Right lobe of liver (tissue), 6 donors: ENCODE results near the gene SPOCD1. TPM values are rescaled to one million over a fixed set of nuclear protein-coding genes. Genes with fewer than 3 reads are reported as not detected.

Experiments
- ATAC-seq, 4 donors: fragments of 200-7000 bp; cut with Tn5 transposase; one replicate each; pipeline ENCODE4 v1.9.1; 2020; ENCODE audit warnings: mild to moderate bottlenecking in 4 of 4, moderate library complexity in 4 of 4
- DNase-seq, 3 donors: peaks; one replicate each; pipeline ENCODE4 v3.0.0-alpha.2; 2020
- H3K27ac ChIP-seq, 3 donors: fragments of 200-600 bp; one replicate each; pipeline ENCODE4 v1.8.0; 2022
- H3K27me3 ChIP-seq, 2 donors: fragments of 200-600 bp; one replicate each; pipeline ENCODE4 v1.8.0; 2022
- H3K36me3 ChIP-seq, 4 donors: fragments of 200-600 bp; sonication (generic) in 1 of 4; one replicate each; pipeline versions ENCODE4 v1.5.1 to v1.8.0; 2017 to 2022; ENCODE audit warnings: control low read depth in 1 of 4
- H3K4me1 ChIP-seq, 4 donors: fragments of 200-600 bp; sonication (generic) in 1 of 4; one replicate each; pipeline versions ENCODE4 v1.5.1 to v1.8.0; 2017 to 2022; ENCODE audit warnings: control low read depth in 1 of 4
- H3K4me3 ChIP-seq, 3 donors: fragments of 200-600 bp; one replicate each; pipeline ENCODE4 v1.8.0; 2022
- H3K9me3 ChIP-seq, 4 donors: fragments of 200-600 bp; sonication (generic) in 1 of 4; one replicate each; pipeline versions ENCODE4 v1.5.1 to v1.8.0; 2017 to 2022; ENCODE audit warnings: control low read depth in 1 of 4
- POLR2A ChIP-seq: fragments of 450-650 bp; IDR thresholded peaks from one replicate; pipeline ENCODE4 v1.6.1; 2017; ENCODE audit warnings: antibody characterized with exemption, mild to moderate bottlenecking
- WGBS: methylation state at CpG from one replicate; pipeline ENCODE4 v1.1.6; 2018; ENCODE audit warnings: low coverage, low lambda C conversion rate; ENCODE audit not compliant: insufficient coverage; ENCODE audit errors: missing lambda C conversion rate; 5-methylcytosine and 5-hydroxymethylcytosine counted together
- intact Hi-C, 2 donors: fragments of 100-400 bp; cut with DNase I; formaldehyde crosslinking; loops; one replicate each; pipeline versions ENCODE4 v1.11.2 to v1.14.1; 2022
- total RNA-seq, 6 experiments: library from RNA; depleted of rRNA in 2 of 6; stranded (reverse); fragments of >200 nt in 2 of 6; fragmentation: NEBNext Ultra II Directional in 3 of 6; extraction: Animal tissue kit (Norgen Biotek cat#: 25700) in 3 of 6; gene quantifications; one replicate each; pipeline versions ENCODE4 v1.1.0 to v1.2.4, GENCODE V29; 2016 to 2023
- TF ChIP-seq, protein P1 (sequence below), 4 donors: fragments of 200-600 bp in 3 of 4; fragments of 450-650 bp in 1 of 4; IDR thresholded peaks; one replicate each; pipeline versions ENCODE4 v1.5.1 to v1.8.0; 2016 to 2022; ENCODE audit warnings: antibody characterized with exemption in 4 of 4, mild to moderate bottlenecking in 2 of 4
- donor health status: DM: no; HTN: yes; CAD: no.
- donor health status: DM: no; HTN: no; CAD: no.
- donor health status: DM: no; HTN: no; CAD: no.
- donor health status: DM: no; HTN: yes; CAD: no.
- donor health status: DM: no; HTN: yes; CAD: no.

The SPOCD1 gene
- total RNA-seq, 6 experiments from 2014 or later = 0.15 to 0.74 (median 0.36) TPM; not detected in 2

DNA sequence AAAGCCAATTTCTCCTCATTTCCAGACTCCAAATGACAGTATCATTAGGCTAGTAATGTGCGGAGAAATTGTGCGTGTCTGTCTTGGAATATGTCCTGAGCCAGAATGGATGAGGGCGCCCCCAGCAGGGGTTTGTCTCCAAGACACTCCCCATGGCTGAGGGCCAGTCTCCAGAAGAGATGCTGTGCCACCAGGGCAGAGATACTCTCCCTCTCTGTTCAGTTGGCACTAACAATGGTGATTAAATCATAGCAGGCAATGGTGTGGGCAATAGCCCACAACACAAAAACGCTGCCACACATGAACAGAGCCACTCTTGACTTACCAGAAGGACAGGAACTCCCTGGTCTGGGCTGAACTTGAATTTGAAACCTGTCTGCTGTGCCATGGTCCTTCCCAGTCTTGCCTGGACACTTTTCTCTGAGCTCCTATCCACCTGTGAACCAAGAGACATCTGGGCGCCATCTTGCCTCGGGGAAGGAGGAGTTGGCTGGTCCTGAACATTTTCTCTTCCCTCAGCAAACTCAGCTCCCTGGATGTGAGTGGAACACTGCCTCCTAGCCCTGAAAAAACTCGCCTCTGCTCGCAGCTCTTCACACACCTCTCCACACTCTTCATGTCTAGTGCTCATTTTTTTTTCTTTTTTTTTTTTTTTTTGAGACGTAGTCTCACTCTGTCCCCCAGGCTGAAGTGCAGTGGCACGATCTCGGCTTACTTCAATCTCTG is 36.9 kb downstream of the SPOCD1 start:
- ATAC-seq (no peak), DNase-seq (no peak)
- intact Hi-C loops = no loop called here
- no peak for TF ChIP-seq POLR2A
- TF ChIP-seq, protein P1, sequence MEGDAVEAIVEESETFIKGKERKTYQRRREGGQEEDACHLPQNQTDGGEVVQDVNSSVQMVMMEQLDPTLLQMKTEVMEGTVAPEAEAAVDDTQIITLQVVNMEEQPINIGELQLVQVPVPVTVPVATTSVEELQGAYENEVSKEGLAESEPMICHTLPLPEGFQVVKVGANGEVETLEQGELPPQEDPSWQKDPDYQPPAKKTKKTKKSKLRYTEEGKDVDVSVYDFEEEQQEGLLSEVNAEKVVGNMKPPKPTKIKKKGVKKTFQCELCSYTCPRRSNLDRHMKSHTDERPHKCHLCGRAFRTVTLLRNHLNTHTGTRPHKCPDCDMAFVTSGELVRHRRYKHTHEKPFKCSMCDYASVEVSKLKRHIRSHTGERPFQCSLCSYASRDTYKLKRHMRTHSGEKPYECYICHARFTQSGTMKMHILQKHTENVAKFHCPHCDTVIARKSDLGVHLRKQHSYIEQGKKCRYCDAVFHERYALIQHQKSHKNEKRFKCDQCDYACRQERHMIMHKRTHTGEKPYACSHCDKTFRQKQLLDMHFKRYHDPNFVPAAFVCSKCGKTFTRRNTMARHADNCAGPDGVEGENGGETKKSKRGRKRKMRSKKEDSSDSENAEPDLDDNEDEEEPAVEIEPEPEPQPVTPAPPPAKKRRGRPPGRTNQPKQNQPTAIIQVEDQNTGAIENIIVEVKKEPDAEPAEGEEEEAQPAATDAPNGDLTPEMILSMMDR (IDR thresholded peaks at IDR 0.05) = no peak
- no peak overlapping the region for H3K4me3 ChIP-seq
- H3K9me3 ChIP-seq = no peaks in the 10 kb centered on the region
- WGBS = 81% methylated on average over 10 of the region's 11 CpGs
- H3K36me3 ChIP-seq = no peaks in the 10 kb centered on the region
- no peak overlapping the region for H3K27ac ChIP-seq
- H3K27me3 ChIP-seq = no peaks in the 10 kb centered on the region
- H3K4me1 ChIP-seq = no peaks in the 10 kb centered on the region

GRCh38 chr1:31776516-31776915 is 39.3 kb downstream of the SPOCD1 start:
- H3K4me3 ChIP-seq = no peak overlapping the region

GRCh38 chr1:31776032-31776431 is 39.8 kb downstream of the SPOCD1 start:
- Histone ChIP-seq H3K4me1 (peaks cover 0 to 4% (median 0%) of the 10 kb centered on the region in 4 donors), H3K27ac (no peak overlapping the region), H3K27me3 (peaks cover 0 to 9% of the 10 kb centered on the region in 2 donors), H3K36me3 (no peaks in the 10 kb centered on the region), H3K9me3 (no peaks in the 10 kb centered on the region), H3K4me3 (no peak overlapping the region)
- TF ChIP-seq, protein P1 (IDR thresholded peaks at IDR 0.05) = no peak
- no peak for TF ChIP-seq POLR2A
- no peak for DNase-seq
- 76% methylated on average over 3 of the region's 5 CpGs for WGBS
- no peak for ATAC-seq
- intact Hi-C loops = no loop called here

More at GRCh38 chr1:31776516-31776915, 39.3 kb downstream of the SPOCD1 start:
- DNase-seq (no peak), ATAC-seq (no peak)
- WGBS = 53% methylated on average over 2 of the region's 3 CpGs
- Histone ChIP-seq H3K27ac (no peak overlapping the region), H3K4me1 (peaks cover 0 to 4% (median 0%) of the 10 kb centered on the region in 4 donors), H3K36me3 (no peaks in the 10 kb centered on the region), H3K9me3 (no peaks in the 10 kb centered on the region), H3K27me3 (peaks cover 0 to 9% of the 10 kb centered on the region in 2 donors)
- intact Hi-C loops = no loop called here
- TF ChIP-seq, protein P1 (IDR thresholded peaks at IDR 0.05) = no peak
- no peak for TF ChIP-seq POLR2A

- peaks cover 0 to 4% (median 0%) of the 10 kb centered on the region in 4 donors for H3K4me1 ChIP-seq
- TF ChIP-seq POLR2A = no peak
- TF ChIP-seq, protein P1 (IDR thresholded peaks at IDR 0.05) = no peak
- H3K36me3 ChIP-seq = no peaks in the 10 kb centered on the region
- intact Hi-C loops = no loop called here
- H3K9me3 ChIP-seq = no peaks in the 10 kb centered on the region
- peaks cover 0 to 9% of the 10 kb centered on the region in 2 donors for H3K27me3 ChIP-seq
- DNase-seq = no peak
- H3K4me3 ChIP-seq = no peak overlapping the region
- WGBS = 65% methylated on average over 10 of the region's 10 CpGs
- no peak for ATAC-seq
- no peak overlapping the region for H3K27ac ChIP-seq
Observed at GRCh38 chr1:31775210-31775999, 40.4 kb downstream of the SPOCD1 start.
